ENCODE data around the gene ALK.

ALK gene

GRCh38 chr2:29347774-29348461 lies 573.5 kb downstream of the ALK start:
- DNase-seq, result no peak

GRCh38 chr2:29345236-29345635 lies 576.1 kb downstream of the ALK start:
- no peak for DNase-seq

- DNase-seq, result no peak
These were observed 577.6 kb downstream of the ALK start for GRCh38 chr2:29343830-29344229.

- DNase-seq, result no peak
These were observed 584.8 kb downstream of the ALK start for GRCh38 chr2:29336341-29337241.

- no peak for DNase-seq
These were observed 586.0 kb downstream of the ALK start for GRCh38 chr2:29335396-29335795.

GRCh38 chr2:29334706-29335105 lies 586.7 kb downstream of the ALK start:
- DNase-seq, result no peak

- no peak for DNase-seq
These were observed 588.8 kb downstream of the ALK start for GRCh38 chr2:29332540-29332939.

- no peak for DNase-seq
These were observed 591.5 kb downstream of the ALK start for GRCh38 chr2:29329899-29330298.

GRCh38 chr2:29326926-29327325 lies 594.5 kb downstream of the ALK start:
- no peak for DNase-seq

- DNase-seq, result no peak
These were observed 595.8 kb downstream of the ALK start for GRCh38 chr2:29325544-29325943.

GRCh38 chr2:29323961-29324360 lies 597.4 kb downstream of the ALK start:
- DNase-seq, result no peak

GRCh38 chr2:29323301-29323700 lies 598.1 kb downstream of the ALK start:
- DNase-seq, result no peak

GRCh38 chr2:29322011-29322410 lies 599.4 kb downstream of the ALK start:
- no peak for DNase-seq

GRCh38 chr2:29317801-29318485 lies 603.4 kb downstream of the ALK start:
- DNase-seq, result no peak

GRCh38 chr2:29317077-29317517 lies 604.3 kb downstream of the ALK start:
- DNase-seq, result no peak

- no peak for DNase-seq
These were observed 606.4 kb downstream of the ALK start for GRCh38 chr2:29314816-29315571.

GRCh38 chr2:29311458-29311857 lies 609.9 kb downstream of the ALK start:
- DNase-seq, result no peak

- no peak for DNase-seq
These were observed 610.6 kb downstream of the ALK start for GRCh38 chr2:29310650-29311348.

GRCh38 chr2:29309090-29310029 lies 612.0 kb downstream of the ALK start:
- no peak for DNase-seq

- no peak for DNase-seq
These were observed 613.0 kb downstream of the ALK start for GRCh38 chr2:29308366-29308765.

GRCh38 chr2:29307519-29307918 lies 613.9 kb downstream of the ALK start:
- DNase-seq, result no peak

All from 8988T (cell line).